Measurements from ENCODE around the gene XRCC4. TPM values are rescaled to one million over a fixed set of nuclear protein-coding genes. Genes with fewer than 3 reads are reported as not detected.

XRCC4 gene
- total RNA-seq, 1 experiment from 2014 or later, result 10.8 TPM

GRCh38 chr5:83148370-83148769 lies 71.0 kb downstream of the XRCC4 start:
- H3K27ac ChIP-seq (ENCODE audit: insufficient read length, low read depth, low read length), result no peak overlapping the region
- no peak overlapping the region for H3K18ac ChIP-seq (ENCODE audit: insufficient read length, low read depth, low read length)
- no peak overlapping the region for H3K56ac ChIP-seq (ENCODE audit: insufficient read length, low read depth, low read length)
- H4K8ac ChIP-seq (replicated peaks; ENCODE audit: insufficient read length, low read depth, low read length), result no peak overlapping the region
- no peak overlapping the region for H3K27ac Mint-ChIP-seq
- H4K20me1 ChIP-seq (ENCODE audit: control insufficient read depth, insufficient read depth, insufficient read length), result no peaks in the 10 kb centered on the region
- H3K4me2 ChIP-seq (ENCODE audit: insufficient read depth, insufficient read length, low read length), result no peak overlapping the region
- no peak overlapping the region for H2BK120ac ChIP-seq (ENCODE audit: low read depth, low read length, poor library complexity, severe bottlenecking)
- no peak overlapping the region for H3K14ac ChIP-seq (ENCODE audit: insufficient read depth, low read length)
- H2AFZ ChIP-seq (ENCODE audit: low read length), result no peak overlapping the region
- no peaks in the 10 kb centered on the region for H3K27me3 Mint-ChIP-seq (ENCODE audit: low read depth)
- H3K4ac ChIP-seq (ENCODE audit: low read depth, low read length), result no peak overlapping the region
- WGBS (ENCODE audit: extremely low coverage, insufficient read length, low lambda C conversion rate), result 100% methylated on average over 3 of the region's 3 CpGs
- no peak overlapping the region for H3K4me3 Mint-ChIP-seq
- H2AK5ac ChIP-seq (ENCODE audit: insufficient read length, low read length), result no peak overlapping the region
- no peak overlapping the region for H2BK20ac ChIP-seq (ENCODE audit: low read depth, low read length, poor library complexity, severe bottlenecking)
- H4K5ac ChIP-seq (ENCODE audit: insufficient read length, low read depth, low read length), result no peak overlapping the region
- no peaks in the 10 kb centered on the region for H3K79me1 ChIP-seq (ENCODE audit: insufficient read depth, low read depth, low read length, poor library complexity, severe bottlenecking)
- no peak for TF ChIP-seq CTCF (conservative IDR thresholded peaks at IDR 0.05)
- H3K4me1 ChIP-seq (ENCODE audit: insufficient read depth, low read length), result no peaks in the 10 kb centered on the region
- H3K9ac ChIP-seq (ENCODE audit: extremely low read depth, insufficient read length, low read length), result no peak overlapping the region
- no peak overlapping the region for H2BK5ac ChIP-seq (ENCODE audit: insufficient read length, low read length)
- H2BK12ac ChIP-seq (ENCODE audit: insufficient read length, low read depth, low read length), result no peak overlapping the region
- no peak overlapping the region for H3K23ac ChIP-seq (ENCODE audit: insufficient read length, low read depth, low read length)
- H3K27me3 ChIP-seq (ENCODE audit: insufficient read depth, low read length), result no peaks in the 10 kb centered on the region
- DNase-seq, result no peak
- H3K79me2 ChIP-seq (ENCODE audit: insufficient read depth, low read length), result no peaks in the 10 kb centered on the region
- no peak overlapping the region for H2BK15ac ChIP-seq (ENCODE audit: low read depth, low read length)
- H3K4me1 Mint-ChIP-seq, result no peaks in the 10 kb centered on the region
- peaks cover 0 to 4% of the 10 kb centered on the region in 2 experiments; a peak in 1 of 5 replicates for H3K9me3 Mint-ChIP-seq
- H3K23me2 ChIP-seq (ENCODE audit: insufficient read length, low read depth, low read length, poor library complexity, severe bottlenecking), result no peaks in the 10 kb centered on the region
- H3K9me3 ChIP-seq (ENCODE audit: control insufficient read depth, low read depth, low read length), result no peaks in the 10 kb centered on the region
- no peak overlapping the region for H4K91ac ChIP-seq (ENCODE audit: insufficient read length, low read depth, low read length)
- no peak overlapping the region for H3T11ph ChIP-seq (ENCODE audit: low read length)
- H3K36me3 Mint-ChIP-seq (ENCODE audit: insufficient read depth in 1 of 3, low read depth in 3 of 3), result peaks cover 0 to 9% (median 4%) of the 10 kb centered on the region in 3 experiments; a peak in 4 of 7 replicates
